HL-60/S4 (cell line): Measurements from ENCODE around the gene GPNMB.
"Not testable (repeated sequence)": the region's sequence is repeated elsewhere in the genome, so short reads cannot be mapped to it uniquely, and the experiment has no call there.

Source experiments
- in situ Hi-C: fragments of 300-500 bp; cut with MboI; formaldehyde crosslinking; loops from 2 replicates; pipeline ENCODE4 v1.14.3; 2022; ENCODE audit warnings: low sequenced_read_pairs

The GPNMB gene

DNA sequence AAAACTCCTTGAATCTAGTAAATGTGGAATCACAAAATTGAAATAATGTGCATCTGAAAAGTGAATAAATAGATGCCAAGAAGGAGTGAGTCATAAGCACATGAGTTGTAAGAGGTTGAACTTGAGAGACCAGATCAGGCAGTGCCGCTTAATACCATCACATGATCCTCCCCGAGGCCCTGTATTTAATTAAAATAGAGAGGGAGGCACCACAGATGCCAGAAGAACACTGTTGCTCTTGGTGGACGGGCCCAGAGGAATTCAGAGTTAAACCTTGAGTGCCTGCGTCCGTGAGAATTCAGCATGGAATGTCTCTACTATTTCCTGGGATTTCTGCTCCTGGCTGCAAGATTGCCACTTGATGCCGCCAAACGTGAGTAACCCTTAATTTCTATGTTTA, at the start of gene GPNMB:
GPNMB (plus strand) TSS at position 221 of the 400 bp plus-strand sequence; CDS start at position 304, 83 bp downstream.
- in situ Hi-C loops: no loop called here

DNA sequence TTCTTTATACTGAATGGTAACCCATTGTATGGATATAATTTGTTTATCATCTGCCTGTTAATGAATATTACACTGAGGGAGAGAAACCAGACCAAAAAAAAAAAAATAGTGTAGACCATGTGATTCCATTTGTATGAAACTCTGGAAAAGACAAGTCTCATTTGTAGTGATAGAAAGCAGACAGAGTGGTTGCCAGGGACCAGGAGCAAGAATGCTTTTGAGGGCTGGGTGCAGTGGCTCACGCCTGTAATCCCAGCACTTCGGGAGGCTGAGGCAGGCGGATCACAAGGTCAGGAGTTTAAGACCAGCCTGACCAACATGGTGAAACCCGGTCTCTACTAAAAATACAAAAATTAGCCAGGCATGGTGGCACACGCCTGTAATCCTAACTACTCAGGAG, 48.8 kb upstream of the GPNMB start:
- in situ Hi-C loops: not testable (repeated sequence)

DNA sequence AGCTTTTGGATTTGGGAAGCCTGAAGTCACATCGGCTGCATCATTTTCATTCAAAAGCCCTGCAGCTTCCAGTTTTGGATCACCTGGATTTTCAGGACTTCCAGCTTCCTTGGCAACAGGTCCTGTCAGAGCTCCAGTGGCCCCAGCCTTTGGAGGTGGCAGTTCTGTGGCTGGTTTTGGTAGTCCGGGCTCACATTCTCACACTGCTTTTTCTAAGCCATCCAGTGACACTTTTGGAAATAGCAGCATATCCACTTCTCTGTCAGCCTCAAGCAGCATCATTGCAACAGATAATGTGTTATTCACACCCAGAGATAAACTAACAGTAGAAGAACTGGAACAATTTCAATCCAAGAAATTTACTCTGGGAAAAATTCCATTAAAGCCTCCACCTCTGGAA, 46.2 kb upstream of the GPNMB start:
- in situ Hi-C loops: no loop called here

DNA sequence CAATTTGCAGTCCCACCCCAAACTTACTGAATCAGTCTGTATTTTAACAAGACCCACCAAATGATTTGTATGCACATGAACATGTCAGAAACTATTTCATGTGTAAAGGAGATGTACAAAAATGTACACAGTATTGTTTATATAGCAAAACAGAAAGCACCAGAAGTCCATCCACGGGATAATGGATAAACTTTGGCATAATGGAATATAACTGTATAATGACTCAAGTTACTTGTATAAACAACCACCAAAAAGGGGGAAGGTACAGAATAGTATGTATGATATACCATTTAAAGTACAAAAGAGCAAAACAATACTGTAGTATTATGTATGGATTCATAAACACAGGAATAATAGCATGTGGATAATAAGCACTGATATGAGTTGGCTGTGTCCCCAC, 42.3 kb upstream of the GPNMB start:
- in situ Hi-C loops: no loop called here

DNA sequence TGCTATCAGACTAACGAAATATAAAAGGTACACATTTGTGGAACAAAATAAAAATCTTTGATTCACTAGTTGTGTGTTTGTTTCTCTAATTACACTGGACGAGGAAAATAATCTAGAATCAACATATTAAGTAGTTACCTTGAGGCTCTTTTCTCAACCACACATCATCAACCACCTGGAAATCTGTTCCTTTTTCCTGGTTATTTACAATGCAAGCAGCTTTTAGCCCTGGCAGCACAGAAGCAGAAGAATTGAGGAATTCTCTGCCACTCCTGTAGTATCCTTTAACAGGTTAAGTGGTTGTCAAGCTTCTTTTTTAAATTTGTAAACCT, 41.0 kb upstream of the GPNMB start:
- in situ Hi-C loops: no loop called here

DNA sequence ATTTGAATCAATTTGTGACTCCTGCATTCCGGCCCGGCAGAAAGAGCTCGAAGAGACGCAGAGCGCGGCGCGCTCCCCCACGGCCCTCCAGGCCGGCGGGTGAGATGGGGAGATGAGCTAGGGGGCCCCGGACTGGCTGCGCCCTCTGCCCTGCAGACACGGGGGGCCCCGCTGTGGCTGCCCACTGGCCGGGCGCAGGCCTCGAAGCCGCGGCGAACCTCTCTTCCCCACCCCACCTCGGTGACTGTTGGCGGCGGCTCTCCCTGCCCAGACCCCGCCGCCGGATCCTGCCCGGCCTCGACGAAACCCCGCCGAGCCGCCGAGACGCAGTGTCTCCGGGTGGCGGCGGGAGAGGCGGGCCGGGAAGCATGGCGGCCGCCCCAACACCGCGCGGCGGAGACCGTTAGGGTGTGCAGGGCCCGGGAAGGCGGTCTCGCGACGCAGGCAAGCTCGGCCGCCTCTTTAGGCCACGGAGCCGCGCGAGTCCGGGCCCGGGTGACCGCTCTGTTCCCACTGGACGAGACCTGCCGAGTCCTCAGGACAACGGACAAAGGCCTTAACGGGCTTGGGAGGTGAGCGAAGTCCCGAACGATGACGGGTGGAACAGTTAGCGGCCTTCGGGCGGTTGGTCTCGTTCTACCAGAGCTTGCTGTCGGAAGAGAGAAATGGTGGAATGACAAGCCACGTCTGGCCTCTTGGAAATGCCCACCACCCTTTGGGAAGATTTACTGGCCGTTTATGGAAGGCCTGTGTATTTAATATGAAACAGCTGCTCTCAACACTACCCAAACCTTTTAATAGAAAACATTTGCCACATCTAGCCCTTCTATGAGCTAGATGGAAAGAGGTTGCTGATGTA, 40.4 kb upstream of the GPNMB start:
- in situ Hi-C loops: no loop called here

DNA sequence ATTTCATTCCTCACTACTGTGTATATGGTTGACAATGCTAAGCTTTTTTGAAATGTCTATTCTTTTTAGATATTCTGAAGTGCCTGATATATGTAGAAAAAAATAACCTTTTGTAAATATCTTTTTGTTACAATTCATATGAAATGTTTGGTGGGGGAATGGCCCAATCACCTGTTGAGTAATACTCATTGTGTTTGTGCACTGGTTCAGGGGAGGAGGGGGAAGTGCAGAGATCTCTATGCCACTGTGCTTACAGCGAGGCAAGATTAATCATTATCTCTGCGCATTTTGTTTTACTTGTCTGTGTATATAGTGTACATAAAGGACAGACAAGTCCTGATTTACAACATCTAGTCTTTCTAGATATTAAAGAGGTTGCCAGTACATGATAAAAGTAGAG, 39.6 kb upstream of the GPNMB start:
- in situ Hi-C loops: no loop called here

DNA sequence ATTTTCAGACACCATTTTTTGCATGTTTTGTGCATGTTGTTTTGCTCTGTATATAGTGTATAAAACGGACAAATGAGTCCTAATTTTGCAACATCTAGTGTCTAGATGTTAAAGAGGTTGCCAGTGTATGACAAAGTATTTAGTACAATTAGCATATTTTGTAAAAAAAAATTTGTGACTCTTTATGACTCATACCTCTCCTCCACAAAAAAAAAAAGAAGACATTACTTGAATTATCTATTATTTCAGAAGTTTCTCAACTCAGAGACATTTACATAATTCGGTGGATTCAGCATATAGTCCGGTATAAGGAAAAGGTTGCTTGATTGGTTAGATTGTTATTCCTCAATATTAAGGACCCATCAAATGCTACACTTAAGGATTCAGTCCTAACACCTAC, 38.7 kb upstream of the GPNMB start:
- in situ Hi-C loops: no loop called here

DNA sequence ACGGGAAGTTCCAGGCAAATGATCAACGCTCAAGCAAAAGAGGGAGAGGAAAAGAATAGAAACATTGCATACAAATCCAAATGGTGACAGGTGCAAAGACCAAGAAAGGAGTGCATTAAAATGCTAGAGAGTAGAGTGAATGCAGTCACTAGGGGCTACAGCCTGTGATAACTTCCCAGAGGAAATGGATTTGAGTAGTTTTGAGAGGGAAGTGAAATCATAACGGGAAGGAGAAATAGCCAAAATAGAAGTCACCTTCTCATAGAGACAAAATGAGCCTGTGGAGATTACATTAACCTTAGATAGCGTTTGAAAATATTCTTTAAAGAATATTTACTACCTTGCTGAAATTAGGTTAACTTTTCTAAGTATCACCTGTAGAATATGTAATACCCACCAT, 38.3 kb upstream of the GPNMB start:
- in situ Hi-C loops: no loop called here

DNA sequence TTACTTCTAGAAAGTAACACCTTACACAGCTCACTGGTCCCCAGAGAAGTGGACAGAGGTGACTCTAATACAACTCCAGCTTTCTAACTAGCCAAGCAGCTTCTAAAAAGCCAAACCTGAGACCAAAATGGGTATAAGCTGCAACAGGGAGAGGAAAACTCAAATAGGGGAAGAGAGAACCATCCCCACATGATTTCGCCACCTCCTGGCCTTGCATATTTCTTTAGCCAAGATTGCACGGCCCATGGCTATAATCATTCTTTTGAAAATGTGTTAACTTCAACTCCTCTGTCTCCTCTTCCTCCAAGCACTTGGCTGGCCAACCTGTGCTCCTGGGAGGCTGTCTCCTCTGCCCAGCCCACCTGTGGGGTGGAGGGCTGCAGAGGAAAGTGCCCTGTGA, 36.1 kb upstream of the GPNMB start:
- in situ Hi-C loops: no loop called here

DNA sequence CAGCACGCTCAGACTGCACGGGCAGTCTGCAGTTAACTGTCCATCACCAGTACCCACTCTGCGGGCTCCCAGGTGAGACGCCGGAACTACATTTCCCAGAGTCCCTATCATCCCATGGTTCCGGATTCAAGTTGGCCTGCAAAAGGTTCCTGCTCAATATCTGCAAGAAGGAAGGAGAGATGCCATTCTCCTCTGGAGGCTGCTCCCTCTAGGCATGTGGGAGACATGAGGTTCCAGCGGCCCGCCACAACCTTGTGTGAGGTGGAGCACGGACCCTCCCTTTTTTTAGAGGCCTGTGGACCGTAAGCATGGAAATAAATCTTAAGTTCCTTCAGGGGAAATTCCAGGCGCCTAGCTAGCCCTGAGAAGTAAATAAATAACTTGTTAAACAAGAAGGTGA, 35.0 kb upstream of the GPNMB start:
- in situ Hi-C loops: no loop called here

DNA sequence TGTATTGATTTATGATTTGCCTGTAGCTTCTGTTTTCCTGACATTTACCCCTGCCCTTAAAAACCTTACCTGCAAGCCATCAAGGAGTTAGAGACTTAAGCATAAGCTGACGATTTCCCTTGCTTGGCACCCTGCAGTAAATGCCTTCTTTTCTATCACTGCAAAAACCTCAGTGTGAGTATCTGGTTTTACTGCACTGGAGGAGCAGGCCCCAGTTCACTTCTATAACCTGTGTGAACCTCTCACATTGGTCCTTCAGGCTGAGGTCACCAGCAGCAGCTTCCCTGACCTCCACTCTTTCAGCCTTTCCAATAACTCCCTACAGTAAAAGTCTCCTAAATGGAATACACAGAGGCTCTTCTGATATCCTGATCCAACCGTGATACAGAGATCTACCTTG, 34.2 kb upstream of the GPNMB start:
- in situ Hi-C loops: no loop called here

DNA sequence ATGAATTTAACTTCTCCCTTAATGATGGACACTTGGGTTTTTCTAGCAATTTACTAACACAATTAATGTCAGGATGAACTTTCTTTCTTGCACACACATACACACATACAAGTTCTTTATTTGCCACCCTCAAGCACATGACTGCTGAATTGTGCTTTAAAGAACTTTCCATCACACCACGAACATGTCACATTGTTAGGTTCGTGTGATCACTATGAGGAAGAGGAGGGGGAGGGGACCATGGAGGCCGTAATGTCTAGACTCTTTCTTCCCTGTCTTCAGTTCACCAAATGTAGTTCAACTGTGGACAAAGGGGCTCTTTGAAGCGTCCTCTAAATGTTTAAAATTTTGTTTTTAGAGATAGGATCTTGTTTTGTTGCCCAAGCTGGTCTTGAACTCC, 33.7 kb upstream of the GPNMB start:
- in situ Hi-C loops: no loop called here

DNA sequence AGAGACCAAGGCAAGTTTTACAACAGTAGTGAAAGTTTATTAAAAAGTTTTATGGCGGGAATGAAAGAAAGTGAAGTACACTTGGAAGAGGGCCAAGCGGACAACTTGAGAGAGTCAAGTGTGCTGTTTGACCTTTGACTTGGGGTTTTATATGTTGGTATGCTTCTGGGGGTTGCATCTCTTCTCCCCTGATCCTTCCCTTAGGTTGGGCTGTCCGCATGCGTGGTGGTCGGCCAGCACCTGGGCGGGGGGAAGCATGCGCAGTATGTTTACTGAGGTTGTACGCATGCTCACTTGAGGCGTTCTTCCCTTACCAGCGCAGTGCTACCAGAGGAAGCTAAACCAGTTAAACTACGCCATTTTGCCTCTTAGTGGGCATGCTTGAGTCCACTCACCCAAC, 32.8 kb upstream of the GPNMB start:
- in situ Hi-C loops: no loop called here

DNA sequence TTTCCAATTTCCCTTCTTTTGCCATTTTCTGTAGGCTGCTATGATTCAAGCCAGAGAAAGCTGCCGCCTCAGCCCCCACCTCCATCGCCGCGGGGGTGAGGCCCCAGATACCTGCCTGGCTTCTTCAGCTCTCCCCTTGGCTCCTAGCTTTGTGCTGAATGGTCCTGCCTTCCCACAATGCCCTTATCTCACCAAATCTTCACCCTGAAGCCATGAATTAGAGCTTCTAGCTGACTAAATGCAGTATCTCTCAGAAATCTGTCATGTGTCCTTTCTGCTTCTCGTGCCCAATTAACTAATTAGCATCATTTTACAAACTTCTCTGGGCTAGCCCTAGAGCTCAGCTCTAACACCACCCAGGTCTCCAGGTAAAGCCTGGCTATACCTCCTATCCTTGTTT, 32.2 kb upstream of the GPNMB start:
- in situ Hi-C loops: no loop called here

DNA sequence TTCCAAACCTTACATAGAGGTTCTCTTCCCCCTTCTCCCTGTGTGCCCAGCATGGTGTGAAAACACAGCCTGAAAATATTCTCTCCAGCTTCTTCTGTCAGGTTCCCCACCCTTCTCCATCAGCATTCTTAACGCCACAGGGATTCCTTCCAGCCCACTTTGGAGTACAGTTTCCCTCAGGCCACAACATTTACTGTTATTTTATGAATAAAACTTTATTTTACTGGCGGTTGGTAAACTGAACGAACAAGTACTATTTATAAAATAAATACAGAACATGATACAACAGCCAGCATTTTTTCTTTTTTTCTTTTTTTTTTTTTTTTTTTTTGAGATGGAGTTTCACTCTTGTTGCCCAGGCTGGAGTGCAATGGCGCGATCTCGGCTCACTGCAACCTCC, 31.6 kb upstream of the GPNMB start:
- in situ Hi-C loops: no loop called here

DNA sequence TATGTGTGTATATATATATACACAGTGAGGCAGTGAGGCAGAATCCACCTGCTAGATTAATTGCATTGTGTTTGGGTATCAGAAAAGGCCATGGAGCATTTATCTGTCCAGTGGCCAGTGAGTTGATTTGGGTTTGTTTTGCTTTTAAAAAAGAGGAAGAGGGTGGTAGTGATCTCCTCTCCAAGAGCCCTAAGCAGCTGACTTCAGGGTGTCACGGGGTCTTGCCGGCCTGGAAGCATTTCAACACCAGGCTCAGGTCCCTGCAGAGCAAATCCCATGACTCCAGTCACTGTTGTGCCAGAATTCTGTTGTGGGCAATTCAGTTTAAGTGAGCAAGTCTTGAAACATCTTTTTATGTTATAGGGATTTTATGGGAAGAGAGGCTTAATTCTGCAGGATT, 30.6 kb upstream of the GPNMB start:
- in situ Hi-C loops: no loop called here

DNA sequence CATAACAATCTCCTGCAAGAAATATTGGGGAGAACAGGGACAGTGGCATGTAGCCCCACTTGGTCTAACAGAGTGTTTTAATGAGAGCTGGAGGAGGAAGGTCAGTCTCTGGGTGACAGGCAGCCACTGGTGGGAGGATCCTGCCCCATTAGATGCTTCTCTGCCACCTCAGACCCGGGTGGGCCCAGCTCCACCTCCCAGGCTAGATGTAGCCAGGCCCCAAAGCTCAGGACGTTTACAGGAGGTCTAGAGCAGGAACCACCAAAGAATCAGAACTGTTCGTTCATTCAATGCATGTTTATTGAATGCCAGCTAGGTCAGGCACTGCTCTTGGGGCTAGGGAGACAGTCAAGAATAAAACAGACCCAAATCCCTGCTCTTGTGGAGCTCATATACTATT, 28.4 kb upstream of the GPNMB start:
- in situ Hi-C loops: no loop called here

DNA sequence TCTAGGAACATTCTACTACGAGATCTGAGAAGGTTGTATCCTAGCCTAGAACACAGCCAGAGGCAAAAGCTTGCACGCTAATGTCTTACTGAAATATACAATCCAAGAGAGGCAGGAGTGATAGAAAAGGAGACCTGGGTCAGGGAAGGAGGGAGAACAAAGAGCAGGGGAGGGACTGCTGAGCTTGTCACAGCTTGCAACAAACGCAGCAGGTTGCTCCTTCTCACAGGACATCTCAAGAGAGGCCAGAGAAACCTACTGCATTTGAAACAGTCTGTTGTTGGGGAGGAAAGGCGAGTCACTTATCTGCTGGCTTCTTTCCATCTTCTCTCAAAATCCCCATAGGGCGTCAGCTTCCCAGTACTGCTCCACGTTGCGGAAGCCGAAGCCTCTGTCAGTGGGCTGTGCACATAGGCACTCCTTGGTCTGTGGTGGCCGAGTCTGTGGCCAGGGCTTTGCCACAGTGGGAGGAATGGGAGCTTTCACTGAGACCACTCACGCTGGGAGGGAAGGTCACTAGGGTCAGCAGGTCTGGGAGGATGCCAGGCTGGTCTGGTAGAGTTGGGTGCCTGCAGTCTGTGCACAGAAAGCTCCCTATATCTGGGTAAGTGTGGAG, 25.8 kb upstream of the GPNMB start:
- in situ Hi-C loops: no loop called here

DNA sequence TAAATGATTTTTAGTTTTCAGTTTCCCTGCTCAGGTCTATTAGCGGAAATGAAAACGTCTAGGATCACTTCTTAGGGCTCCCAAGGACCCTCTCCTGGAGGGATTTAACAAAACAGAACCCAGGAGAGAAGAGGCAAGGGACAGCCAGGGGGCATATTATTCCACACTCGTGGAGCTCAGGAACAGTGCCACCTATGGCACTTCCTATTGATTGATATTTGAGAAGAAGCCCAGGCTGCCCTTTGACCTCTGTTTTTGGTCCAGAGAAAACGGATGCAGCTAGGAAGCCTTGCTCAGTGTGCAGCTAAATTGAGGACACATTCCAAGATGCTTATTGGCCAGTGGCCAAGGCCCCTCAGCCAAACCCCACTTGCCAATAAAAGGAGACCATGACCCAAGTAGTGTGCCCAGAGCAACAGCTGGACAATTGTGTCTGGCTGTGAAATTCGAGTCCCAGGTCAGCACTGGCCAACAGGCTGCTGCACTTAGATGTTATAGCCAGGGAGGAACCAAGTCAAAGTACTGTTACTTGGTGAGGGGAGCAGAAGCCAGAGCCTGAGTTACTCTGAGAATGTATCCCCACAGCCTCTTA, 24.0 kb upstream of the GPNMB start:
- in situ Hi-C loops: no loop called here

DNA sequence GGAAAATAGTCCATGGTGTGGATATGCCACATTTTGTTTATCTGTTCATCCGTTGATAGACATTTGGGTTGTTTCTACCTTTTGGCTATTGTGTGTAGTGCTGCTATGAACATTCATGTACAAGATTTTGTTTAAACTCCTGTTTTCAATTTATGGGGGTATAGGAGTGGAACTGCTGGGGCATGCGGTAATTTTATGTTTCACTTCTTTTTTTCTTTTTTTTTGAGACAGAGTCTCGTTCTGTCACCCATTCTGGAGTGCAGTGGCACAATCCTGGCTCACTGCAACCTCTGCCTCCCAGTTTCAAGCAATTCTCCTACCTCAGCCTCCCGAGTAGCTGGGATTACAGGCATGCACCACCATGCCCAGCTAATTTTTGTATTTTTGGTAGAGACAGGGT, 22.2 kb upstream of the GPNMB start:
- in situ Hi-C loops: not testable (repeated sequence)

DNA sequence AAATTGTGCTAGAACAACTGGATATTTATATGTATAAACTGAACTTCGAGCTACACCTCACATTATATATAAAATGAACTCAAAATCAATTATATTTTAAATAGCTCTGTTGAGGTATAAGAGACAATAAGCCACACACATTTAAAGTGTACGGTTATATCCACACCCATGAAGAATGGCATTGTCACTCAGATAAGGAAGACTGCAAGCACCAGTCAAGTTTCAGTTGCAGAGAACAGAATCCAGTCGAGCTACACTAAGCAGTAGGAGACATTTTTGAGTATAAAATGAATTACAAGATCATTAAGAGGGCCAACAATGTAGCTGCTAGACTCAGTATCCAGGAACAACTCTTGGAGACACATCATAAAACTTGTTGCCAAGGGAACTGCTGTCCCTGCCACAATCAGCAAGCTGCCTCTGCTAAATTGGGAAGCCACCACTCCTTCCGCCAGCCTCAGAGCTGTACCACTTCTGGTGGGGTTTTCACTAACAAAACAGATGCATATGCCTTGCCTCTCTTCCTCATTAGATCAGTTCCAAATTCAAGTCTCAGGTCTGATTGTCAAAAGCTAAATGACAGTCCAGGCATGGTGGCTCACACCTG, 19.6 kb upstream of the GPNMB start:
- in situ Hi-C loops: no loop called here
